Neural crest cell (in vitro differentiated cells): ENCODE measurements around the gene RASGRP4. TPM values are rescaled to one million over a fixed set of nuclear protein-coding genes. Genes with fewer than 3 reads are reported as not detected.
"Not testable (repeated sequence)": the region's sequence is repeated elsewhere in the genome, so short reads cannot be mapped to it uniquely, and the experiment has no call there.

ENCODE experiments used
- DNase-seq: peaks from one replicate; pipeline ENCODE4 v3.0.0; 2021; ENCODE audit warnings: low read depth, mixed read lengths, low spot score
- H3K27ac Mint-ChIP-seq: one replicate; pipeline ENCODE4 v1.8.0; 2021; ENCODE audit warnings: mild to moderate bottlenecking, mixed read lengths; ENCODE audit not compliant: unreplicated experiment
- H3K27me3 Mint-ChIP-seq: 2 replicates; pipeline ENCODE4 v1.8.0; 2021; ENCODE audit warnings: low read depth, mild to moderate bottlenecking, mixed read lengths
- H3K36me3 Mint-ChIP-seq: 2 replicates; pipeline ENCODE4 v1.8.0; 2021; ENCODE audit warnings: low read depth, mild to moderate bottlenecking, mixed read lengths
- H3K4me1 Mint-ChIP-seq: 2 replicates; pipeline ENCODE4 v1.8.0; 2021; ENCODE audit warnings: mixed read lengths
- H3K4me3 Mint-ChIP-seq: one replicate; pipeline ENCODE4 v1.8.0; 2021; ENCODE audit warnings: mild to moderate bottlenecking, mixed read lengths
- H3K9me3 Mint-ChIP-seq: 2 replicates; pipeline ENCODE4 v1.8.0; 2021; ENCODE audit warnings: mixed read lengths
- long read RNA-seq: library from polyadenylated mRNA; unstranded; transcript quantifications from one replicate; pipeline ENCODE4 v2.0.0, GENCODE V29; 2020
- total RNA-seq: library from RNA; stranded (reverse); gene quantifications from 2 replicates; pipeline ENCODE4 v1.2.1, GENCODE V29; 2021
- TF ChIP-seq, protein P1 (sequence below): fragments of 200-600 bp; sonication (generic); conservative IDR thresholded peaks from 2 replicates; pipeline ENCODE4 v1.5.0; 2021; ENCODE audit warnings: antibody characterized with exemption, mild to moderate bottlenecking

Gene RASGRP4, protein sequence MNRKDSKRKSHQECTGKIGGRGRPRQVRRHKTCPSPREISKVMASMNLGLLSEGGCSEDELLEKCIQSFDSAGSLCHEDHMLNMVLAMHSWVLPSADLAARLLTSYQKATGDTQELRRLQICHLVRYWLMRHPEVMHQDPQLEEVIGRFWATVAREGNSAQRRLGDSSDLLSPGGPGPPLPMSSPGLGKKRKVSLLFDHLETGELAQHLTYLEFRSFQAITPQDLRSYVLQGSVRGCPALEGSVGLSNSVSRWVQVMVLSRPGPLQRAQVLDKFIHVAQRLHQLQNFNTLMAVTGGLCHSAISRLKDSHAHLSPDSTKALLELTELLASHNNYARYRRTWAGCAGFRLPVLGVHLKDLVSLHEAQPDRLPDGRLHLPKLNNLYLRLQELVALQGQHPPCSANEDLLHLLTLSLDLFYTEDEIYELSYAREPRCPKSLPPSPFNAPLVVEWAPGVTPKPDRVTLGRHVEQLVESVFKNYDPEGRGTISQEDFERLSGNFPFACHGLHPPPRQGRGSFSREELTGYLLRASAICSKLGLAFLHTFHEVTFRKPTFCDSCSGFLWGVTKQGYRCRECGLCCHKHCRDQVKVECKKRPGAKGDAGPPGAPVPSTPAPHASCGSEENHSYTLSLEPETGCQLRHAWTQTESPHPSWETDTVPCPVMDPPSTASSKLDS
- total RNA-seq, result 0.43 and 0.58 TPM in 2 replicates
- long read RNA-seq, result 0 reads

DNA sequence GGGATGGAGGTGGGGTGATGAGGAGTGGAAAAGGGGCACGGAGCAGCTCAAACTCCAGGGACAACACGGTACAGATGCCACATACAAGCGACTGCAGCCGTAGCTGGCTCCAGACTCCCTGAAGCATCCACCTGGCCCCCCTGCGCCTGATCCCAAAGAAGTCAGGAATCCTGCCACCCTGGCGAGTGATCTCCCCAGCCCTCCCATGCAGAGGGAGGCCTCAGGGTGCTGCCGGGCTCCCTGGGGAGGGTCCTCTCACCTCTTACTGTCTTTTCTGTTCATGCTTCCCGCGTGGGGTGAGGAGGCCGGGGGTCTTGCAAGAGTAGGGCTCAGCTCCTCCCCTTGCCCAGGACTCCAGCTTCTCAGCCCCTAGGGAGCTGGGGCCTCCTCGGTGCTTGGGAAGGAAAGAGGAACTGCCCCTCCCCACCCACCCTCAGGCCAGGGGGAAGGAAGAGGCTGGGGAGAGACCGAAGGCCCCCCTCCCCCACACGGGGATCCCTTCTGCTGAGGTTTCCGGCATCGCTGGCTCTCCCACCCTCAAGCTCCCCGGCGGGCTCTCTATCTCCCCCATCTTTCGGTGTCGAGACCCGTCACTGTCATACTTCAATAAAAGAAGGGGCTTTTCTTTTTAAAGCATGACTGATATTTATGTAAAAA, at the start of gene RASGRP4:
RASGRP4 (minus strand) TSS at position 410 of the 657 bp plus-strand sequence; CDS start at position 282, 128 bp downstream.
- TF ChIP-seq, protein P1, sequence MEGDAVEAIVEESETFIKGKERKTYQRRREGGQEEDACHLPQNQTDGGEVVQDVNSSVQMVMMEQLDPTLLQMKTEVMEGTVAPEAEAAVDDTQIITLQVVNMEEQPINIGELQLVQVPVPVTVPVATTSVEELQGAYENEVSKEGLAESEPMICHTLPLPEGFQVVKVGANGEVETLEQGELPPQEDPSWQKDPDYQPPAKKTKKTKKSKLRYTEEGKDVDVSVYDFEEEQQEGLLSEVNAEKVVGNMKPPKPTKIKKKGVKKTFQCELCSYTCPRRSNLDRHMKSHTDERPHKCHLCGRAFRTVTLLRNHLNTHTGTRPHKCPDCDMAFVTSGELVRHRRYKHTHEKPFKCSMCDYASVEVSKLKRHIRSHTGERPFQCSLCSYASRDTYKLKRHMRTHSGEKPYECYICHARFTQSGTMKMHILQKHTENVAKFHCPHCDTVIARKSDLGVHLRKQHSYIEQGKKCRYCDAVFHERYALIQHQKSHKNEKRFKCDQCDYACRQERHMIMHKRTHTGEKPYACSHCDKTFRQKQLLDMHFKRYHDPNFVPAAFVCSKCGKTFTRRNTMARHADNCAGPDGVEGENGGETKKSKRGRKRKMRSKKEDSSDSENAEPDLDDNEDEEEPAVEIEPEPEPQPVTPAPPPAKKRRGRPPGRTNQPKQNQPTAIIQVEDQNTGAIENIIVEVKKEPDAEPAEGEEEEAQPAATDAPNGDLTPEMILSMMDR, result no peak
- H3K27ac Mint-ChIP-seq, result no peak within 1 kb of the TSS
- no peak for DNase-seq
- no peaks in the 10 kb centered on the region for H3K9me3 Mint-ChIP-seq
- no peaks in the 10 kb centered on the region for H3K36me3 Mint-ChIP-seq
- H3K4me1 Mint-ChIP-seq, result peaks cover 4% of the 10 kb centered on the region
- H3K27me3 Mint-ChIP-seq, result no peaks in the 10 kb centered on the region
- no peak within 1 kb of the TSS for H3K4me3 Mint-ChIP-seq

DNA sequence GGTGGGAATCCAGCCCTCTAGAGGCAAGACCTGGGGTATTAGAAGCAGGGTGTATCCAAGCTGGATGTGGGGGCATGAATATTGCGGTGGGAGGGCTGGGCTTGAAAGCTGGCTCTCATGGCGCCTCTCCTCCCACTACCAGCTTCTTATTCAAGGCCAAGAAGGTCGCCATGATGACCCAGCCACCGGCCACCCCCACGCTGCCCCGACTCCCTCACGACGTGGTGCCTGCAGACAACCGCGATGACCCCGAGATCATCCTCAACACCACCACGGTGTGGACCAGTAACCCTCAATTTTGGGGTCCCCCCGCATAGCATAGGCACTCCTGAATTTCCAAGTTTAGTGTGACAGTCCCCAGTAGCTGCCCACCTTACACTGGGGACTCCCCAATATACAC, 49.2 kb upstream of the RASGRP4 start:
- Mint-ChIP-seq H3K36me3 (no peaks in the 10 kb centered on the region), H3K27ac (no peak overlapping the region), H3K4me1 (peaks cover 7% of the 10 kb centered on the region), H3K4me3 (no peak overlapping the region), H3K9me3 (no peaks in the 10 kb centered on the region), H3K27me3 (peaks cover 2% of the 10 kb centered on the region)
- no peak for DNase-seq
- TF ChIP-seq, protein P1, result no peak

DNA sequence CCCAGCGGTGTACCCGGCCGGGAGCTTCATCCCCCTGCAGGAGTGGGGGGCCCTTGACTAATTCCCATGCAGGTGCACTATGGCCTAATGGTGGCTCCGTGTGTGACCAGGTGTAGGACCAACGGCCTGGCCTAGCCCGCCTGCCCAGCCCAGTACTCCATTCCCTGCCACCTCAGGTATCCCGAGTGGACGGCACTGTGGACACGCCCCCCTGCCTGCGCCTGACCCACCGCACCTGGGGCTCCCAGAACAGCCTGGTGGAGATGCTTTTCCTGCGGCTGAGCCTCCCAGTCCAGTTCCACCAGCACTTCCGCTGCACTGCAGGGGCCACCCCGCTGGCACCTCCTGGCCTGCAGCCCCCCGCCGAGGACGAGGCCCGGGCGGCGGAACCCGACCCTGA, 47.2 kb upstream of the RASGRP4 start:
- TF ChIP-seq, protein P1, result no peak
- no peaks in the 10 kb centered on the region for H3K36me3 Mint-ChIP-seq
- H3K9me3 Mint-ChIP-seq, result no peaks in the 10 kb centered on the region
- H3K4me1 Mint-ChIP-seq, result peaks cover 7% of the 10 kb centered on the region
- H3K27me3 Mint-ChIP-seq, result peaks cover 2% of the 10 kb centered on the region
- no peak for DNase-seq
- H3K27ac Mint-ChIP-seq, result no peak overlapping the region
- no peak overlapping the region for H3K4me3 Mint-ChIP-seq

DNA sequence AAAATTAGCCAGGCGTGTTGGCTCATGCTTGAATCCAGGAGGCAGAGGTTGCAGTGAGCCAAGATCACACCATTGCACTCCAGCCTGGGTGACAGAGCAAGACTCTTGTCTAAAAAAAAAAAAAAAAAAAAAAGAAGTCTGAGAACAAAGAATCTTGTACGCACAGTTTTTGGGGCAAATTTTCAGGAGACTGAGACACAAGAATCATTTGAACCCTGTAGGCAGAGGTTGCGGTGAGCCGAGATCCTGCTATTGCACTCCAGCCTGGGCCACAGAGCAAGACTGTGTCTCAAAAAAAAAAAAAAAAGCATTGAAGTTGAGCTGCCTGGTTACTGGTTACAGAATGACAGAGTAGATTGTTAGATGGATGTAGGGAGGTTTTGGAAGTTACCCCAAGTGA, 46.7 kb upstream of the RASGRP4 start:
- not testable (repeated sequence) for H3K4me1 Mint-ChIP-seq, H3K9me3 Mint-ChIP-seq, H3K27ac Mint-ChIP-seq, DNase-seq, H3K4me3 Mint-ChIP-seq, H3K27me3 Mint-ChIP-seq, H3K36me3 Mint-ChIP-seq

DNA sequence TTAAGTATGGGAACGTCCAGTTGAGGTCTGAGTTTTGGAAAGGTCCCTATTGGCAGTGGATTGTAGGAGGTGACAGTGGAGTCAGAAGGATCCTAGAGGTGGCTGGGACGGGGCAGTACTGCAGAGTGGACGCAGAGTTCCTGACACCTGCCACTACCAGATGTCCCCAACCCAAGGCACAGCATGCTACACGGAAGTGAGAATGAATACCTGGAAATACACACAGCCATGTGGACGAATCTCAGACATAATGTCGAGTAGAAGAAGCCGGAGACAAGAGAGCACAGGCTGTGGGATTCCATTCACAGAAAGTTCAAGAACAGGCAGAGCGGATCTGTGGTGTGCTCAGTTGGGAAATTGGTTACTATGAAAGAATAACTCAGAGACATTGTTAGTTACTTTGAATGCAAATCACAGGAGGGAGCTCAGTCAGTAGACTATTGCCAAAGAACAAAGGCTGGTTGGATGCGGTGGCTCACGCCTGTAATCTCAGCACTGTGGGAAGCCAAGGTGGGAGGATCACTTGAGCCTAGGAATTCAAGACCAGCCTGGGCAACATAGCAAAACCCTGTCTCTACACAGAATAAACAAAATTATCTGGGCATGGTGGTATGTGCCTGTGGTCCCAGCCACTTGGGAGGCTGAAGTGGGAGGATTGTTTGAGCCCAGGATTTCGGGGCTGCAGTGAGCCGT, 44.9 kb upstream of the RASGRP4 start:
- Mint-ChIP-seq H3K4me3 (no peak overlapping the region), H3K36me3 (no peaks in the 10 kb centered on the region), H3K27ac (no peak overlapping the region), H3K27me3 (peaks cover 2% of the 10 kb centered on the region), H3K9me3 (peaks cover 4% of the 10 kb centered on the region), H3K4me1 (peaks cover 7% of the 10 kb centered on the region)
- no peak for DNase-seq
- TF ChIP-seq, protein P1, result no peak
